HepG2 (cell line): Measurements from ENCODE around the gene PASK. TPM values are rescaled to one million over a fixed set of nuclear protein-coding genes. Genes with fewer than 3 reads are reported as not detected.

Experiments
- ATAC-seq: fragments of 200-7000 bp; cut with Tn5 transposase; 3 replicates; pipeline ENCODE4 v1.9.1; 2020; ENCODE audit warnings: mild to moderate bottlenecking, moderate library complexity
- BruUV-seq: library from RNA; stranded (reverse); fragments of 400-500 nt; replicated peaks from 2 replicates; lab custom pipeline; 2021; lab: Mats Ljungman, UMichigan
- CTCF ChIA-PET: fragments of 300-600 bp; formaldehyde crosslinking; extraction: SDS; loops from one replicate; lab custom pipeline; 2021; ENCODE audit warnings: low total read pairs, inconsistent platforms, low intra/inter-chr PET ratio; lab: Yijun Ruan, JAX
- POLR2A ChIA-PET: fragments of 350-600 bp; sonication (Branson Sonifier 250); formaldehyde crosslinking; loops from one replicate; lab custom pipeline; 2020; ENCODE audit warnings: antibody characterized with exemption, inconsistent platforms; lab: Yijun Ruan, JAX
- DNase-seq: peaks from one replicate; pipeline ENCODE4 v3.0.0-alpha.2; 2015; ENCODE audit warnings: low spot score
- FAIRE-seq: peaks from 3 replicates; lab custom pipeline; 2011; peaks lifted over from hg19 to GRCh38; lab: Jason Lieb, UNC
- H2AFZ ChIP-seq: one replicate; pipeline ENCODE4 v1.6.1; 2011; ENCODE audit warnings: low read length, inconsistent platforms
- H3K27ac ChIP-seq: fragments of 300-600 bp; 3 replicates; pipeline ENCODE4 v1.8.0; 2011; ENCODE audit warnings: mixed run types, mild to moderate bottlenecking, mixed read lengths, low read length, inconsistent platforms; ENCODE audit not compliant: insufficient read depth; ENCODE audit errors: extremely low read length
- H3K27me3 ChIP-seq, 2 experiments: fragments of 200-600 bp in 1 of 2; 2 replicates in 1 of 2; 3 replicates in 1 of 2; pipeline versions ENCODE4 v1.6.0 to v1.8.0; 2011; ENCODE audit warnings: low read length in 2 of 2, mild to moderate bottlenecking in 2 of 2, moderate library complexity in 2 of 2, inconsistent platforms in 1 of 2; ENCODE audit not compliant: insufficient read depth in 2 of 2, control insufficient read depth in 1 of 2
- H3K36me3 ChIP-seq, 2 experiments: fragments of 200-600 bp in 1 of 2; replicated peaks in 1 of 2; 2 replicates in 1 of 2; 3 replicates in 1 of 2; pipeline versions ENCODE4 v1.5.1 to v1.8.0; 2011; ENCODE audit warnings: low read length in 2 of 2, inconsistent platforms in 1 of 2; ENCODE audit not compliant: insufficient read depth in 2 of 2, control insufficient read depth in 1 of 2
- H3K4me1 ChIP-seq: 2 replicates; pipeline ENCODE4 v1.5.1; 2012; ENCODE audit warnings: low read length, inconsistent platforms; ENCODE audit not compliant: insufficient read depth
- H3K4me2 ChIP-seq: 2 replicates; pipeline ENCODE4 v1.6.0; 2011; ENCODE audit warnings: low read depth, low read length, inconsistent platforms
- H3K4me3 ChIP-seq, 3 experiments: fragments of 200-600 bp in 1 of 3; sonication (generic), shearing (Covaris generic) in 1 of 3; replicated peaks in 1 of 3; 2 replicates each; pipeline ENCODE4 v1.5.1; 2011 to 2016; ENCODE audit warnings: low read length in 3 of 3, inconsistent platforms in 2 of 3, low read depth in 2 of 3, mild to moderate bottlenecking in 2 of 3, control low read depth in 1 of 3, mixed read lengths in 1 of 3; ENCODE audit not compliant: insufficient read depth in 1 of 3
- H3K79me2 ChIP-seq: one replicate; pipeline ENCODE4 v1.6.1; 2011; ENCODE audit warnings: low read length, inconsistent platforms; ENCODE audit not compliant: insufficient read depth
- H3K9ac ChIP-seq: 2 replicates; pipeline ENCODE4 v1.6.0; 2011; ENCODE audit warnings: mild to moderate bottlenecking, low read depth, low read length, inconsistent platforms; ENCODE audit not compliant: insufficient read depth
- H3K9me3 ChIP-seq: 2 replicates; pipeline ENCODE4 v1.5.1; 2012; ENCODE audit warnings: mild to moderate bottlenecking, low read length
- H4K20me1 ChIP-seq: 2 replicates; pipeline ENCODE4 v1.6.0; 2011; ENCODE audit warnings: inconsistent platforms, mild to moderate bottlenecking, low read length, moderate library complexity; ENCODE audit not compliant: insufficient read depth
- HIVEP1 ChIP-seq: sonication (generic); formaldehyde crosslinking; IDR thresholded peaks from 2 replicates; pipeline ENCODE4 v1.4.0; 2020; ENCODE audit warnings: mild to moderate bottlenecking, missing genetic modification reagents
- LCORL ChIP-seq, 2 experiments: fragments of 450-650 bp in 1 of 2; sonication (generic) in 1 of 2; formaldehyde crosslinking in 1 of 2; IDR thresholded peaks; 2 replicates each; pipeline versions ENCODE4 v1.5.0 to v1.6.1; 2017 to 2020; ENCODE audit warnings: antibody characterized with exemption in 1 of 2, missing genetic modification reagents in 1 of 2
- NFKB2 ChIP-seq: sonication (generic); formaldehyde crosslinking; IDR thresholded peaks from 2 replicates; pipeline ENCODE4 v1.4.0; 2020; ENCODE audit warnings: missing genetic modification reagents, borderline replicate concordance
- PAX8 ChIP-seq: sonication (generic); formaldehyde crosslinking; IDR thresholded peaks from 2 replicates; pipeline ENCODE4 v1.8.0; 2022; ENCODE audit warnings: mild to moderate bottlenecking, missing genetic modification reagents, borderline replicate concordance
- PRPF4 ChIP-seq: fragments of 200-400 bp; formaldehyde crosslinking; IDR thresholded peaks from 2 replicates; pipeline ENCODE4 v1.6.1; 2016; ENCODE audit warnings: low read length, low read depth; ENCODE audit not compliant: poor library complexity, severe bottlenecking
- RFXAP ChIP-seq: sonication (generic); formaldehyde crosslinking; IDR thresholded peaks from 2 replicates; pipeline ENCODE4 v1.4.0; 2020; ENCODE audit warnings: missing genetic modification reagents, borderline replicate concordance
- SKI ChIP-seq: fragments of 450-650 bp; IDR thresholded peaks from one replicate; pipeline ENCODE4 v1.6.1; 2018; ENCODE audit warnings: mild to moderate bottlenecking; ENCODE audit not compliant: partially characterized antibody
- SNRNP70 ChIP-seq: fragments of 200-400 bp; formaldehyde crosslinking; IDR thresholded peaks from 2 replicates; pipeline ENCODE4 v1.6.1; 2017; ENCODE audit warnings: mild to moderate bottlenecking, low read depth, low read length, moderate library complexity
- TRIM24 ChIP-seq: sonication (generic); formaldehyde crosslinking; IDR thresholded peaks from 2 replicates; pipeline ENCODE4 v1.8.0; 2022; ENCODE audit warnings: mild to moderate bottlenecking, missing genetic modification reagents
- ZMYM3 ChIP-seq: sonication (generic); formaldehyde crosslinking; IDR thresholded peaks from 2 replicates; pipeline ENCODE4 v1.5.1; 2020; ENCODE audit warnings: mild to moderate bottlenecking, missing genetic modification reagents
- ZMYM4 ChIP-seq: sonication (generic); formaldehyde crosslinking; IDR thresholded peaks from 2 replicates; pipeline ENCODE4 v1.8.1; 2023; ENCODE audit warnings: mild to moderate bottlenecking, missing genetic modification reagents
- ZNF670 ChIP-seq: sonication (generic); formaldehyde crosslinking; IDR thresholded peaks from 2 replicates; pipeline ENCODE4 v1.8.0; 2022; ENCODE audit warnings: mild to moderate bottlenecking, missing genetic modification reagents, borderline replicate concordance
- ZNF768 ChIP-seq: sonication (generic); formaldehyde crosslinking; IDR thresholded peaks from 2 replicates; pipeline ENCODE4 v1.4.0; 2020; ENCODE audit warnings: missing genetic modification reagents
- WGBS: methylation state at CpG from one replicate; pipeline ENCODE4 v1.1.6; 2017; ENCODE audit warnings: low lambda C conversion rate; 5-methylcytosine and 5-hydroxymethylcytosine counted together
- in situ Hi-C: cut with HindIII; loops from 2 replicates; pipeline ENCODE4 v1.10.0; 2017; ENCODE audit warnings: low pct_unique_long_range_greater_than_20kb; ENCODE audit not compliant: extremely low pct_ligation_motif_present
- intact Hi-C: fragments of 100-400 bp; cut with micrococcal nuclease; formaldehyde crosslinking; loops from one replicate; pipeline ENCODE4 v1.10.0; 2022; ENCODE audit not compliant: unreplicated experiment
- polyA plus RNA-seq, 8 experiments: library from polyadenylated mRNA; depleted of rRNA in 3 of 8; stranded (reverse) in 7 of 8; unstranded in 1 of 8; fragments of >200 nt; fragmentation: Illumina TruSeq in 4 of 8; extraction: Trizol in 4 of 8; gene quantifications; 2 replicates each; pipeline versions ENCODE4 v1.2.1 to v1.2.3, GENCODE V29; 2011 to 2016; ENCODE audit warnings: low read depth in 4 of 8, missing spikeins in 1 of 8, mixed read lengths in 1 of 8; ENCODE audit not compliant: insufficient read depth in 1 of 8
- total RNA-seq, 5 experiments: library from RNA; depleted of rRNA; stranded (reverse); fragments of >200 nt; fragmentation: Illumina TruSeq; extraction: Trizol; gene quantifications; 2 replicates each; pipeline ENCODE4 v1.2.3, GENCODE V29; 2016; ENCODE audit warnings: low read depth in 1 of 5
- TF ChIP-seq, protein P1 (sequence below): sonication (generic); formaldehyde crosslinking; conservative IDR thresholded peaks from 2 replicates; pipeline ENCODE4 v1.8.0; 2022; ENCODE audit warnings: missing genetic modification reagents
- TF ChIP-seq, protein P2 (sequence below): sonication (generic); formaldehyde crosslinking; IDR thresholded peaks from 2 replicates; pipeline ENCODE4 v1.9.0; 2022; ENCODE audit warnings: low read depth, missing genetic modification reagents
- TF ChIP-seq, protein P3 (sequence below): sonication (generic); formaldehyde crosslinking; IDR thresholded peaks from 2 replicates; pipeline ENCODE4 v1.4.0; 2020; ENCODE audit warnings: missing genetic modification reagents, borderline replicate concordance

Gene PASK
- total and polyA plus RNA-seq, 2 of the 13 experiments (the other 11 are each of a cell fraction or from before 2014, with no cell fraction given) = 6.9 to 17.0 TPM

DNA sequence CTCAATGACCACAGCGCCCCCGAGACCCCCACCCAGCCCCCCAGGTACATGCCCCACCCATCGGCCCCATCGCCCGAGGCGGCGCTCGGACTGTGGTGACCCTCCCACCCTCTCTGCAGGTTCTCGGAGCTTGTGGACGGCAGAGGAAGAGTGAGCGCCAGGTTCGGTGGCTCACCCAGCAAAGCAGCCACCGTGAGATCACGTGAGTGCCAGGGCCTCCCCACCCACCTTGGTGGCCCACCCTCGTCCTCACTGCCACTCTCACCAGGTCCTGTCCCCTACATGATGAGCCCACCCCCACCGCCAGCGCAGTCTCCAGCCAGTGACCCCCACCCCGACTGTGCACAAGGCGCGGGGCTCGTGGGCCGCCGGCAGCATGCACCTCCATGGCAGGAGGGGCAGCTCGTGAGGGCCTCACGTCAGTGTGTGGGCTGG lies 77.6 kb downstream of the PASK start:
- no peaks in the 10 kb centered on the region; the same call in 1 of the 2 replicates for H4K20me1 ChIP-seq
- H3K36me3 ChIP-seq = peaks cover 1 to 4% of the 10 kb centered on the region in 2 experiments; a peak in 1 of 5 replicates
- peaks cover 23% of the 10 kb centered on the region; the same call in 1 of the 2 replicates for H3K4me1 ChIP-seq
- ChIA-PET CTCF (no interaction called here), POLR2A (no interaction called here)
- FAIRE-seq (no peak), ATAC-seq (no peak), DNase-seq (no peak)
- H3K79me2 ChIP-seq = no peaks in the 10 kb centered on the region
- H3K9ac ChIP-seq = no peak overlapping the region
- in situ Hi-C loops (no loop called here), intact Hi-C loops (no loop called here)
- no peak overlapping the region for H2AFZ ChIP-seq
- BruUV-seq = no TSS peak
- 86% methylated on average over 25 of the region's 25 CpGs for WGBS
- TF ChIP-seq ZNF670 (CRISPR knock-in tag) = no peak
- TF ChIP-seq SNRNP70 = no peak
- TF ChIP-seq PRPF4 = no peak
- TF ChIP-seq TRIM24 = no peak
- no peak for TF ChIP-seq RFXAP
- TF ChIP-seq, protein P1, sequence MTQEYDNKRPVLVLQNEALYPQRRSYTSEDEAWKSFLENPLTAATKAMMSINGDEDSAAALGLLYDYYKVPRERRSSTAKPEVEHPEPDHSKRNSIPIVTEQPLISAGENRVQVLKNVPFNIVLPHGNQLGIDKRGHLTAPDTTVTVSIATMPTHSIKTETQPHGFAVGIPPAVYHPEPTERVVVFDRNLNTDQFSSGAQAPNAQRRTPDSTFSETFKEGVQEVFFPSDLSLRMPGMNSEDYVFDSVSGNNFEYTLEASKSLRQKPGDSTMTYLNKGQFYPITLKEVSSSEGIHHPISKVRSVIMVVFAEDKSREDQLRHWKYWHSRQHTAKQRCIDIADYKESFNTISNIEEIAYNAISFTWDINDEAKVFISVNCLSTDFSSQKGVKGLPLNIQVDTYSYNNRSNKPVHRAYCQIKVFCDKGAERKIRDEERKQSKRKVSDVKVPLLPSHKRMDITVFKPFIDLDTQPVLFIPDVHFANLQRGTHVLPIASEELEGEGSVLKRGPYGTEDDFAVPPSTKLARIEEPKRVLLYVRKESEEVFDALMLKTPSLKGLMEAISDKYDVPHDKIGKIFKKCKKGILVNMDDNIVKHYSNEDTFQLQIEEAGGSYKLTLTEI (CRISPR knock-in tag) = no peak
- TF ChIP-seq, protein P2, sequence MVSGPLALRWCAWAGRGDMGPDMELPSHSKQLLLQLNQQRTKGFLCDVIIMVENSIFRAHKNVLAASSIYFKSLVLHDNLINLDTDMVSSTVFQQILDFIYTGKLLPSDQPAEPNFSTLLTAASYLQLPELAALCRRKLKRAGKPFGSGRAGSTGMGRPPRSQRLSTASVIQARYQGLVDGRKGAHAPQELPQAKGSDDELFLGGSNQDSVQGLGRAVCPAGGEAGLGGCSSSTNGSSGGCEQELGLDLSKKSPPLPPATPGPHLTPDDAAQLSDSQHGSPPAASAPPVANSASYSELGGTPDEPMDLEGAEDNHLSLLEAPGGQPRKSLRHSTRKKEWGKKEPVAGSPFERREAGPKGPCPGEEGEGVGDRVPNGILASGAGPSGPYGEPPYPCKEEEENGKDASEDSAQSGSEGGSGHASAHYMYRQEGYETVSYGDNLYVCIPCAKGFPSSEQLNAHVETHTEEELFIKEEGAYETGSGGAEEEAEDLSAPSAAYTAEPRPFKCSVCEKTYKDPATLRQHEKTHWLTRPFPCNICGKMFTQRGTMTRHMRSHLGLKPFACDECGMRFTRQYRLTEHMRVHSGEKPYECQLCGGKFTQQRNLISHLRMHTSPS (CRISPR knock-in tag) = no peak
- no peak for TF ChIP-seq ZMYM4
- TF ChIP-seq HIVEP1 = no peak
- no peak for TF ChIP-seq LCORL (IDR thresholded peaks at IDR 0.05)
- no peak for TF ChIP-seq LCORL (CRISPR knock-in tag; IDR thresholded peaks at IDR 0.05)
- no peak for TF ChIP-seq ZNF768 (CRISPR knock-in tag)
- TF ChIP-seq PAX8 (CRISPR knock-in tag) = no peak
- TF ChIP-seq, protein P3, sequence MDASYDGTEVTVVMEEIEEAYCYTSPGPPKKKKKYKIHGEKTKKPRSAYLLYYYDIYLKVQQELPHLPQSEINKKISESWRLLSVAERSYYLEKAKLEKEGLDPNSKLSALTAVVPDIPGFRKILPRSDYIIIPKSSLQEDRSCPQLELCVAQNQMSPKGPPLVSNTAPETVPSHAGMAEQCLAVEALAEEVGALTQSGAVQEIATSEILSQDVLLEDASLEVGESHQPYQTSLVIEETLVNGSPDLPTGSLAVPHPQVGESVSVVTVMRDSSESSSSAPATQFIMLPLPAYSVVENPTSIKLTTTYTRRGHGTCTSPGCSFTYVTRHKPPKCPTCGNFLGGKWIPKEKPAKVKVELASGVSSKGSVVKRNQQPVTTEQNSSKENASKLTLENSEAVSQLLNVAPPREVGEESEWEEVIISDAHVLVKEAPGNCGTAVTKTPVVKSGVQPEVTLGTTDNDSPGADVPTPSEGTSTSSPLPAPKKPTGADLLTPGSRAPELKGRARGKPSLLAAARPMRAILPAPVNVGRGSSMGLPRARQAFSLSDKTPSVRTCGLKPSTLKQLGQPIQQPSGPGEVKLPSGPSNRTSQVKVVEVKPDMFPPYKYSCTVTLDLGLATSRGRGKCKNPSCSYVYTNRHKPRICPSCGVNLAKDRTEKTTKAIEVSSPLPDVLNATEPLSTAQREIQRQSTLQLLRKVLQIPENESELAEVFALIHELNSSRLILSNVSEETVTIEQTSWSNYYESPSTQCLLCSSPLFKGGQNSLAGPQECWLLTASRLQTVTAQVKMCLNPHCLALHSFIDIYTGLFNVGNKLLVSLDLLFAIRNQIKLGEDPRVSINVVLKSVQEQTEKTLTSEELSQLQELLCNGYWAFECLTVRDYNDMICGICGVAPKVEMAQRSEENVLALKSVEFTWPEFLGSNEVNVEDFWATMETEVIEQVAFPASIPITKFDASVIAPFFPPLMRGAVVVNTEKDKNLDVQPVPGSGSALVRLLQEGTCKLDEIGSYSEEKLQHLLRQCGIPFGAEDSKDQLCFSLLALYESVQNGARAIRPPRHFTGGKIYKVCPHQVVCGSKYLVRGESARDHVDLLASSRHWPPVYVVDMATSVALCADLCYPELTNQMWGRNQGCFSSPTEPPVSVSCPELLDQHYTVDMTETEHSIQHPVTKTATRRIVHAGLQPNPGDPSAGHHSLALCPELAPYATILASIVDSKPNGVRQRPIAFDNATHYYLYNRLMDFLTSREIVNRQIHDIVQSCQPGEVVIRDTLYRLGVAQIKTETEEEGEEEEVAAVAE (CRISPR knock-in tag) = no peak
- no peak for TF ChIP-seq SKI
- no peak for TF ChIP-seq ZMYM3 (CRISPR knock-in tag)
- no peak for TF ChIP-seq NFKB2 (CRISPR knock-in tag)
- no peak overlapping the region for H3K27ac ChIP-seq
- H3K4me2 ChIP-seq = no peak overlapping the region
- no peak overlapping the region for H3K4me3 ChIP-seq
- H3K9me3 ChIP-seq = no peaks in the 10 kb centered on the region
- peaks cover 15 to 38% of the 10 kb centered on the region in 2 experiments for H3K27me3 ChIP-seq
